HG02852 (cell line): ENCODE measurements around the gene SOX6.
A peak's percentile ranks its signal among the peaks of the same experiment; 100 is the strongest.

Experiments used
- ATAC-seq: cut with Tn5 transposase; IDR thresholded peaks from one replicate; pipeline ENCODE4 v1.9.1; 2021; ENCODE audit warnings: mild to moderate bottlenecking, moderate library complexity; ENCODE audit not compliant: unreplicated experiment

The SOX6 gene

GRCh38 chr11:16278979-16279378 is 77.4 kb downstream of the SOX6 start:
- no peak for ATAC-seq

- no peak for ATAC-seq
Measured at GRCh38 chr11:16278273-16278672, 78.1 kb downstream of the SOX6 start.

- no peak for ATAC-seq
Measured at GRCh38 chr11:16276251-16276650, 80.1 kb downstream of the SOX6 start.

- no peak for ATAC-seq
Measured at GRCh38 chr11:16271258-16271657, 85.1 kb downstream of the SOX6 start.

GRCh38 chr11:16266021-16266420 is 90.3 kb downstream of the SOX6 start:
- no peak for ATAC-seq

- ATAC-seq = no peak
Measured at GRCh38 chr11:16265022-16265421, 91.3 kb downstream of the SOX6 start.

- no peak for ATAC-seq
Measured at GRCh38 chr11:16262645-16262955, 93.7 kb downstream of the SOX6 start.

GRCh38 chr11:16261836-16262644 is 94.3 kb downstream of the SOX6 start:
- ATAC-seq = no peak

- ATAC-seq = no peak
Measured at GRCh38 chr11:16252373-16252772, 104.0 kb downstream of the SOX6 start.

- ATAC-seq = no peak
Measured at GRCh38 chr11:16248248-16248647, 108.1 kb downstream of the SOX6 start.

- peak; percentile 67 for ATAC-seq
Measured at GRCh38 chr11:16242806-16243205, 113.5 kb downstream of the SOX6 start.

- no peak for ATAC-seq
Measured at GRCh38 chr11:16240687-16241086, 115.7 kb downstream of the SOX6 start.

GRCh38 chr11:16239141-16240105 is 116.9 kb downstream of the SOX6 start:
- no peak for ATAC-seq

GRCh38 chr11:16226245-16226644 is 130.1 kb downstream of the SOX6 start:
- ATAC-seq = no peak

- no peak for ATAC-seq
Measured at GRCh38 chr11:16225623-16226022, 130.7 kb downstream of the SOX6 start.

- ATAC-seq = no peak
Measured at GRCh38 chr11:16223558-16223957, 132.8 kb downstream of the SOX6 start.

- ATAC-seq = no peak
Measured at GRCh38 chr11:16217631-16218030, 138.7 kb downstream of the SOX6 start.

- ATAC-seq = no peak
Measured at GRCh38 chr11:16216831-16217230, 139.5 kb downstream of the SOX6 start.

- no peak for ATAC-seq
Measured at GRCh38 chr11:16215352-16215751, 141.0 kb downstream of the SOX6 start.

GRCh38 chr11:16211407-16211806 is 144.9 kb downstream of the SOX6 start:
- ATAC-seq = no peak

- no peak for ATAC-seq
Measured at GRCh38 chr11:16204261-16204660, 152.1 kb downstream of the SOX6 start.

GRCh38 chr11:16195651-16196050 is 160.7 kb downstream of the SOX6 start:
- no peak for ATAC-seq
